LNCaP clone FGC (cell line): ENCODE data around the gene CYB5A.
"Not testable (repeated sequence)": the region's sequence is repeated elsewhere in the genome, so short reads cannot be mapped to it uniquely, and the experiment has no call there.

Experiments
- DNase-seq: peaks from one replicate; pipeline ENCODE4 v3.0.0-alpha.2; 2011; ENCODE audit warnings: low read depth
- H3K4me3 ChIP-seq: 2 replicates; pipeline ENCODE4 v1.5.1; 2011; ENCODE audit warnings: mild to moderate bottlenecking, low read depth, low read length, control low read depth
- TF ChIP-seq, protein P1 (sequence below): IDR thresholded peaks from 2 replicates; pipeline ENCODE4 v1.5.1; 2012; ENCODE audit warnings: mild to moderate bottlenecking; ENCODE audit not compliant: control insufficient read depth, insufficient read depth; ENCODE audit errors: extremely low read depth

Gene CYB5A

DNA sequence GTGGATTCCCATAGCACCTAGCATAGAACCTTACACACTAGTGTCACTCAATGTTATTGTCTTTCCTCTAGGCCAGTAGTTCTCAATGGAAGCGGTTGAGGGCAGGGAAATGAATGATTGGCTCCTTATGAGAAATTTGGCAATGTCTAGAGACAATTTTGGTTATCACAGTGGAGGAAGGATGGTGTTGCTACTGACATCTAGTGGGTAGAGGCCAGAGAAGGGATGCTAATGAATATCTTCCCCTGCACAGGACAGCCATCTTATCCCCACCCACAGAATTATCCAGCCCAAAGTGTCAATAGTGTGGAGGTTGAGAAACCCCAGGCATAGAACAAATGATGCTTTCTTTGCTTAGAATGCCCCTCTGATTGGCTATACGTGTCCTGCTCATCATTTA is 39.6 kb upstream of the CYB5A start:
- peak; percentile 46 for DNase-seq
- TF ChIP-seq, protein P1, sequence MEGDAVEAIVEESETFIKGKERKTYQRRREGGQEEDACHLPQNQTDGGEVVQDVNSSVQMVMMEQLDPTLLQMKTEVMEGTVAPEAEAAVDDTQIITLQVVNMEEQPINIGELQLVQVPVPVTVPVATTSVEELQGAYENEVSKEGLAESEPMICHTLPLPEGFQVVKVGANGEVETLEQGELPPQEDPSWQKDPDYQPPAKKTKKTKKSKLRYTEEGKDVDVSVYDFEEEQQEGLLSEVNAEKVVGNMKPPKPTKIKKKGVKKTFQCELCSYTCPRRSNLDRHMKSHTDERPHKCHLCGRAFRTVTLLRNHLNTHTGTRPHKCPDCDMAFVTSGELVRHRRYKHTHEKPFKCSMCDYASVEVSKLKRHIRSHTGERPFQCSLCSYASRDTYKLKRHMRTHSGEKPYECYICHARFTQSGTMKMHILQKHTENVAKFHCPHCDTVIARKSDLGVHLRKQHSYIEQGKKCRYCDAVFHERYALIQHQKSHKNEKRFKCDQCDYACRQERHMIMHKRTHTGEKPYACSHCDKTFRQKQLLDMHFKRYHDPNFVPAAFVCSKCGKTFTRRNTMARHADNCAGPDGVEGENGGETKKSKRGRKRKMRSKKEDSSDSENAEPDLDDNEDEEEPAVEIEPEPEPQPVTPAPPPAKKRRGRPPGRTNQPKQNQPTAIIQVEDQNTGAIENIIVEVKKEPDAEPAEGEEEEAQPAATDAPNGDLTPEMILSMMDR: peak; percentile 75

DNA sequence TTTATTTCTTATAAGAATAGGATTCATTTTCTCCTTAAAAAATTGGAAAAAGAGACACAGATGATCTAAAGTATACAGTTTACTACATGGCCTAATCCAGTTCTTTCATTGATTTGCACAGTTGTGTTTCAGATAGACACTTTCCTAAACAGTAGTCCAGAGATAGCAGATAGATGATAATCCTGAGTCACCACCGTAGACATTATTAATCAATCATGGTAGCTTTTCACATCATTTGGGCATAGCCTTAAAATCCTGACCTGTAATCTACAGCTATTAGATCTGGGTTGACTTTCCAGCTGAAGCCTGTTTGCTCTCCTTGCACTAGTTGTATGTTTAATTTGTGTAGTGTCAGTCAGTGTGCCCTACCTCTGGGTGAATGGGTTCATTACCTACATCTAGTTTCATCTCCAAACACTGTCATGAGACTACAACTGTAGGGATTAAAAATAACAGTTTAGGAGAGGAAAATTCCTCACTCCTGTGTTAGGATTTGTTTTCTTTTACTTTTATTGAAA is 38.0 kb upstream of the CYB5A start:
- no peak for DNase-seq
- H3K4me3 ChIP-seq: no peak overlapping the region
- TF ChIP-seq, protein P1: no peak

More for the DNA sequence above, 39.6 kb upstream of the CYB5A start:
- H3K4me3 ChIP-seq: no peak overlapping the region

DNA sequence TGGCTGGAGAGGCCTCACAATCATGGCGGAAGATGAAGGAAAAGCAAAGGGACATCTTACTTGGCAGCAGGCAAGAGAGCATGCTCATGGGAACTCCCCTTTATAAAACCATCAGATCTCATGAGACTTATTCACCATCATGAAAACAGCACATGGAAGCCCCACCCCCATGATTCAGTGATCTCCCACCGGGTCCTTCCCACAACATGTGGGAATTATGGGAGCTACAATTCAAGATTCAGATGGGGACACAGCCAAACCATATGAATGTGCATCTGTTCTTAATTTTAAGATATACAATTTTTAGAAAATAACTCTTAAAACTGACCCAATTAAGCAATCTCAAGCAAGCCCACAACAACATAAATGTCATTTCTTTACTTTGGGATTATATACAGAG is 36.4 kb upstream of the CYB5A start:
- no peak for DNase-seq
- no peak overlapping the region for H3K4me3 ChIP-seq
- TF ChIP-seq, protein P1: no peak

DNA sequence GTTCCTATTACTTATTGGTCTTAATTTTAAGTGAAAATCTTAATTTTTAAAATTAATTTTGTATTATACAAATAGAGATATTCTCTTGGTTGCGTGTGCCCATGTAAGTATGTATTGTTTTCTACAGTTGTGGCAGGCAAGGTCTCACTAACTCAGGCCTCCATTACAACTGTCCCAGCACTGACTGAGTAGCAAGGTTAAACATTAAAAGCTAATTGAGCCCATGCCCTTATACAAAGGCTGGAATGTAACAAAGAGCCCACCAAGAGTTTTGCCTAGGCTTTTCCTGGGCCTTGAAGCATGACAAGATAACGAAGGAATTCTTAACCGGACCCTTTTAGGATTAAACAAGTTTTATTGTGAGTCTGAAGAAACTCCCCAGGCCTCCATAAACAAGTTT is 35.0 kb upstream of the CYB5A start:
- H3K4me3 ChIP-seq, DNase-seq: not testable (repeated sequence)

DNA sequence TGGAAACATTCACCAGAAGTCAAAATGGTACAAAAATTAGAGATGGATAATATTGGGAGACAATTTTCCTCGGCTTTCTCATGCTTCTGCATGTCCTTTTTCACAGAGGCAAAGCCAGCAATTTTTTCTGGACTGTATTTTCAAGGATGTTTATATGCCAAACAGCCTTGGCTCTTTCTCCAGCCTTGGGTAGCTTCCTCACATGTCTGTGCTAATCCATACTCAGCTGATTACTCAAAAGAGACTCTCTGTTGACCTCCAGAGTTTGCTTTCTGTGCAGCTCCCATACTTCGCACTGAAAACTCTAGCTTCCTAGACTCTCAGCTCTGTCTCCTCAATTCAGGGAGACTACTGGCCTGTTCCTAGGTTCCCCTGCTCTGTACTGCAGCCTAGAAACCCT is 34.5 kb upstream of the CYB5A start:
- no peak for DNase-seq
- no peak overlapping the region for H3K4me3 ChIP-seq
- TF ChIP-seq, protein P1: no peak

DNA sequence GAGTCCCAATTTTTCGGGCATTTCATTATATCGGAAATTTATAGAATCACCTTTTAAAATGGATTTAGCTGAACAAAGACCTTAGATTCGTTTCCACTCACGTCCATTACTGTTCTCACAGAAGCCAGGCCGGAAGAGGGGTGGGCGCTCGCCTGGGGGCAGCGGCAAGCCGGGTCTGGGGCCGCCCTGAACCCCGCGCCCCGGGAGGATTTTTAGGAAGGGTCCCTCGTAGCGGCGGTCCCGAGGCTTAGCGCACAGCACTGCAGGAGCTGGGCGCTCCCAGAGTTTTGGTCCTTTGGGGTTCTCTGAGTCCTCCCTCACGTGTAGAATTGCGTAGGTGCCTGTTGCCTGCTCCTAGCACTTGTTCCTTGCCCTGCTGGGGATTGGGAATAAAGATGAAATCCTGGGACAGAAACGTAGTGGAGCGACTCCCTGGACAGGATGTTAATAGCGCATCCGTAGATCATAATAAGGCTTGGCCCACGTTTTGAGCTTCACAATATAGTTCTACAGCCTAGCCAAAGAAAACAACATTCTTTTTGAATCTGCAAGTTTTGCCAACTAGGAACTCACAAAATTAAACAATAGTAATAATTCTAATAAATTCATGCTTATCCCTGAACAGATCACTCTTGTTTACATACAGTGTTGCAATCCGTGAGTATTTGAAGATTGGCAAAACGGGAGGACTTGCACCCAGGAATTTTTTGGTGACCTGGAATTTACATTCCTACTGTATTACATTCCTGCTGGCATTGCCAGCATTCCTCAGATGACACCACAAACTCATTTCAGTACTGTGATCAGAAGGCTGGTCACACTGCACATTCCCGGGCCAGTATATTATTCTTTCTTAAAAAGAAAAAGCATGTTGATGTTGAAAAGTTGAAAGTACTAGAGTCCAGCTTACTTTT is 24.8 kb upstream of the CYB5A start:
- no peak overlapping the region for H3K4me3 ChIP-seq
- peak; percentile 30 for DNase-seq
- TF ChIP-seq, protein P1: no peak

DNA sequence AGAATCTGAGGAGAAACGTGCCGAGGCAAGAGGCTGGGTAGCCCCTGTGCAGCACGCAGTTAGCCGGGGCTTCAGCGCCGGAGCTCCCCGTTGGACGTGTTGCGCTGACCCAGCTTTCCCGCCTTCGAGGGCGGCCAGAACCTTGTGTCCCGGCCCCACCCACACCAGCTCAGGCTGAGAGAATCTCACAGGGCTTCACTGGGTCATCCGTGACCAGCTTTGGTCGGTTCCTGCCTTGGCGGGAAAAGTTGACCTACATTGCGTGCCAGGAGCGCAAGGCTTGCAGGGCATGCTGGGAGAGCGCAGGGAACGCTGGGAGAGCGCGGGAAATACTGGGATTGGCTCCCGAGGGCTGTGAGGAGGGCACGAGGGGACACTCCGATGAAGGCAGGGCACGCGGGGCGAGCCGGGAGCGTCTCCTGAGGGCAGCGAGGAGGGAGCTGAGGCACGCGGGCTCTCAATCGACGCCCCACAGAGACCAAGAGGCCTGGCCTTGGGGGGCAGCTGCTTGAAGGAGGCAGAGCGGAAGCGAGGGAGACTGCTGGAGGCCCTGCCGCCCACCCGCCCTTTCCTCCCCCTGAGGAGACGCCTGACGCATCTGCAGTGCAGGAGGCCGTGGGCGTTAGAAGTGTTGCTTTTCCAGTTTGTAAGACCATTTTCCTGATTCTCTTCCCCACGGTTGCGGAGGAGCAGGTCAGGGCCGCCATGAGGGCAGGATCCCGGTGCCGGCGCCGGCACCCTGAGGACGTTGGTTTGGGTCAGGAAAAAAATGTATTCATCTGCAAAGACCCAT is 23.9 kb upstream of the CYB5A start, which contains the start of gene C18orf63:
C18orf63 (plus strand) TSS at position 376 of the 793 bp plus-strand sequence. CDS start 2,027 bp downstream, outside the sequence.
- H3K4me3 ChIP-seq: no peak within 1 kb of the TSS
- TF ChIP-seq, protein P1: no peak
- DNase-seq: no peak
